Kidney (tissue), 22 donors: Measurements from ENCODE around the gene TMEM229B. TPM values are rescaled to one million over a fixed set of nuclear protein-coding genes. Genes with fewer than 3 reads are reported as not detected.

Experiments
- DNase-seq, 5 donors: peaks; one replicate each; pipeline ENCODE4 v3.0.0-alpha.2; 2013 to 2020
- FAIRE-seq: peaks from 2 replicates; lab custom pipeline; 2012; peaks lifted over from hg19 to GRCh38; lab: Jason Lieb, UNC
- H3K27ac ChIP-seq, 2 donors: one replicate each; pipeline ENCODE4 v1.7.0; 2013; ENCODE audit warnings: low read depth in 2 of 2, low read length in 2 of 2, inconsistent platforms in 1 of 2
- H3K27me3 ChIP-seq: one replicate; pipeline ENCODE4 v1.7.1; 2013; ENCODE audit warnings: low read length, inconsistent platforms; ENCODE audit not compliant: control insufficient read depth, insufficient read depth
- H3K36me3 ChIP-seq, 3 donors: one replicate each; pipeline versions ENCODE4 v1.7.0 to v1.7.1; 2013; ENCODE audit warnings: low read length in 3 of 3, control low read depth in 1 of 3, inconsistent platforms in 1 of 3; ENCODE audit not compliant: insufficient read depth in 3 of 3, control insufficient read depth in 2 of 3
- H3K4me1 ChIP-seq, 3 donors: one replicate each; pipeline versions ENCODE4 v1.7.0 to v1.7.1; 2013; ENCODE audit warnings: low read length in 3 of 3, inconsistent platforms in 1 of 3, low read depth in 1 of 3; ENCODE audit not compliant: control insufficient read depth in 2 of 3, insufficient read depth in 2 of 3
- H3K4me3 ChIP-seq, 3 donors: one replicate each; pipeline versions ENCODE4 v1.7.0 to v1.8.1; 2013; ENCODE audit warnings: low read length in 3 of 3, control low read depth in 1 of 3, inconsistent platforms in 1 of 3
- H3K9ac ChIP-seq, 3 donors: one replicate each; pipeline versions ENCODE4 v1.7.0 to v1.7.1; 2013; ENCODE audit warnings: low read length in 3 of 3, control low read depth in 1 of 3, inconsistent platforms in 1 of 3
- H3K9me3 ChIP-seq, 3 donors: one replicate each; pipeline versions ENCODE4 v1.7.0 to v1.7.1; 2013; ENCODE audit warnings: low read length in 3 of 3, control low read depth in 1 of 3, inconsistent platforms in 1 of 3; ENCODE audit not compliant: control insufficient read depth in 2 of 3, insufficient read depth in 1 of 3
- intact Hi-C: fragments of 100-400 bp; cut with DNase I; formaldehyde crosslinking; loops from one replicate; pipeline ENCODE4 v1.11.1; 2022
- long read RNA-seq, 10 donors: library from polyadenylated mRNA in 1 of 10; unstranded in 1 of 10; transcript quantifications; one replicate each; pipeline ENCODE4 v2.0.0 and lab custom pipeline, GENCODE V29; 2021 to 2026
- polyA plus RNA-seq: library from polyadenylated mRNA; stranded (reverse); fragments of 350-450 nt; fragmentation: Illumina TruSeq; extraction: RNeasy Lipid Tissue Mini Kit (QIAGEN cat#74804); gene quantifications from one replicate; pipeline ENCODE4 v1.2.3, GENCODE V29; 2014; ENCODE audit warnings: low read depth, low replicate concordance; ENCODE audit not compliant: insufficient read depth
- total RNA-seq: library from RNA; stranded (reverse); fragmentation: NEBNext Ultra II Directional; extraction: Animal tissue kit (Norgen Biotek cat#: 25700); gene quantifications from one replicate; pipeline ENCODE4 v1.2.1, GENCODE V29; 2021
- TF ChIP-seq, protein P1 (sequence below): IDR thresholded peaks from 3 replicates; pipeline ENCODE4 v1.5.1; 2012; ENCODE audit warnings: mild to moderate bottlenecking, moderate library complexity, borderline replicate concordance; ENCODE audit not compliant: insufficient read depth; ENCODE audit errors: extremely low read depth
- donor health status: control.
- donor health status: control.
- donor health status: control.
- donor health status: control.
- donor health status: control.
- donor health status: DM: yes; HTN: yes; CAD: no.
- donor health status: Normal renal cell carcinoma (clear cell type).

The TMEM229B gene
- 7.8 TPM for total RNA-seq
- polyA plus RNA-seq = 3.1 TPM
- long read RNA-seq, donor 1, full-length matches to known transcripts = 1 of 1 reads
- long read RNA-seq, donor 1, partial matches to known transcripts = 0 of 1 reads
- long read RNA-seq, donor 1, other reads (novel, unspliced or antisense) = 0 of 1 reads
- long read RNA-seq, donor 2 = 0 reads
- long read RNA-seq, donor 3 = 0 reads
- long read RNA-seq, donor 4 = 0 reads
- long read RNA-seq, donor 5 = 0 reads
- long read RNA-seq, donor 6 = 0 reads
- long read RNA-seq, donor 7, full-length matches to known transcripts = 2 of 4 reads
- long read RNA-seq, donor 7, partial matches to known transcripts = 0 of 4 reads
- long read RNA-seq, donor 7, other reads (novel, unspliced or antisense) = 2 of 4 reads
- long read RNA-seq, donor 8 = 0 reads
- long read RNA-seq, donor 9, full-length matches to known transcripts = 1 of 1 reads
- long read RNA-seq, donor 9, partial matches to known transcripts = 0 of 1 reads
- long read RNA-seq, donor 9, other reads (novel, unspliced or antisense) = 0 of 1 reads
- long read RNA-seq, donor 10, full-length matches to known transcripts = 1 of 1 reads
- long read RNA-seq, donor 10, partial matches to known transcripts = 0 of 1 reads
- long read RNA-seq, donor 10, other reads (novel, unspliced or antisense) = 0 of 1 reads

DNA sequence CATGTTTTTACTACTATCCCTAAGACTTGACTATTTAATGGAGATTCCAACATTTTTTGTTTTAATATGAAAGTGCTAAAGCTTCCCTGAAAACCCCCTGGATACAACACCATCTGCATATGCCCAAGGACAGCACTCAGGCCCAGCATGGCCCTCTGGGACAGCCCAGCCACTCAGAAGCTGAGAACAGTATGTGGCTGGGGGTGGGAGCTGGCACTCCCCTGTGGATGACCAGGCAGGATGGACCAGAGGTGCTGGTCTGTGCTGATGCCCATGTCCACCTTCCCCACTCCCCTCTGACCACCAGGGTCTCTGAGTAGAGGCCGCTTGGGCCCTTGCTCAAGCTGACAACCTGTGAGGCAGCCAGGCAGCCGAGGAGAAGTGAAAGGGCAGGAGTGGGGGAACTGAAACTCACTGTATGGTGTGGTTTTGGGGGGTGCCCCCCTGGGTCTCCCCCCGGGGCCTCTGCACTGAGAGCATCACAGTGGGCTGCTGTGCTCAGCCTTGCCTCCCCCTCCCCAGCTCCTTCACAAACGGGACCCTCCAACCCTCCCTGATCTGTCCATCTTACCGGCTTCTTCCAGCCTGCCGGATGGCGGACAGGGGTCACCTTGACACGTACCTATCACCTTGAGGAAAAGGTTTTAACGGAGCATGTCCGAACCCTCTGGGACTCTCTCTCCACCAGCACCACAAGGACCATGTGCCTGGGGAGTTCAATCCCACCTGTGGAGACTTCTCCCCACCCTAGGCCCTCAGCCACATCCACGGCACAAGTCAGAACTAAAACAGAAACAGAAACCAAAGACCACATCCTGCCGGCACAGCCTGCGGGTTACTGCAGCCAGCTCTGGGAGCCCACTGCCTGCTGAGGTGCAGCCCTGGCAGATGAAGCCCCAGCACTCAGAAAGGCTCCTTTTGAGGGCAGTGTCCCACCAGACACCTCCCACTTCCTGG lies at the start of gene TMEM229B:
TMEM229B (minus strand) TSS at position 785 of the 957 bp plus-strand sequence. CDS start 14,798 bp downstream, outside the sequence.
- Histone ChIP-seq H3K36me3 (no peaks in the 10 kb centered on the region), H3K9me3 (no peaks in the 10 kb centered on the region), H3K27ac (peak within 1 kb of the TSS; percentile 51 to 56), H3K4me3 (peak within 1 kb of the TSS in 2 of 3 donors; percentile 56 to 63), H3K27me3 (no peaks in the 10 kb centered on the region), H3K9ac (peak within 1 kb of the TSS in 1 of 3 donors; percentile 65), H3K4me1 (peaks cover 0 to 7% (median 0%) of the 10 kb centered on the region in 3 donors)
- TF ChIP-seq, protein P1, sequence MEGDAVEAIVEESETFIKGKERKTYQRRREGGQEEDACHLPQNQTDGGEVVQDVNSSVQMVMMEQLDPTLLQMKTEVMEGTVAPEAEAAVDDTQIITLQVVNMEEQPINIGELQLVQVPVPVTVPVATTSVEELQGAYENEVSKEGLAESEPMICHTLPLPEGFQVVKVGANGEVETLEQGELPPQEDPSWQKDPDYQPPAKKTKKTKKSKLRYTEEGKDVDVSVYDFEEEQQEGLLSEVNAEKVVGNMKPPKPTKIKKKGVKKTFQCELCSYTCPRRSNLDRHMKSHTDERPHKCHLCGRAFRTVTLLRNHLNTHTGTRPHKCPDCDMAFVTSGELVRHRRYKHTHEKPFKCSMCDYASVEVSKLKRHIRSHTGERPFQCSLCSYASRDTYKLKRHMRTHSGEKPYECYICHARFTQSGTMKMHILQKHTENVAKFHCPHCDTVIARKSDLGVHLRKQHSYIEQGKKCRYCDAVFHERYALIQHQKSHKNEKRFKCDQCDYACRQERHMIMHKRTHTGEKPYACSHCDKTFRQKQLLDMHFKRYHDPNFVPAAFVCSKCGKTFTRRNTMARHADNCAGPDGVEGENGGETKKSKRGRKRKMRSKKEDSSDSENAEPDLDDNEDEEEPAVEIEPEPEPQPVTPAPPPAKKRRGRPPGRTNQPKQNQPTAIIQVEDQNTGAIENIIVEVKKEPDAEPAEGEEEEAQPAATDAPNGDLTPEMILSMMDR = no peak
- DNase-seq (peak in 1 of 5 donors; percentile 82), FAIRE-seq (no peak)
- intact Hi-C loops = no loop called here

DNA sequence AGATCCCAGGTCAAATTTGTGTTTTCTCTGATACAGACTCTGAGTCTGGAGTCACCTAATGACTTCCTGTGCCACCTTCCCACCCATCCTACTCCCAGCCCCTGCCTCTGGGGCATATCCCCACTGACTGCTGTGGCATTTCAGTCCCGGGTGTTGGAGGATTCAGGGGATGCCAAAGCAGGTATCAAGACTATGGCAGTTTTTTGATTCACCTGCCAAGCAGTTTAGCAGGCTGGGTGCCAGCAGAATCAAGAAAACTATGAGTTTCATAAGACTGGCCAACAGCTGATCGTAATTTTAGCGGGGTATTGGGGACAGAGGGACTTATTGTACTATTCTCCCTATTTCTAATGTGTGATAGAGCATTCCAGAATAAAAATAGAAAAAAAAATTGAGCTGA lies 49.2 kb upstream of the TMEM229B start:
- no peaks in the 10 kb centered on the region for H3K27me3 ChIP-seq
- intact Hi-C loops = no loop called here
- DNase-seq = no peak
- H3K27ac ChIP-seq = no peak overlapping the region
- no peak overlapping the region for H3K9ac ChIP-seq
- TF ChIP-seq, protein P1 = no peak
- no peaks in the 10 kb centered on the region for H3K9me3 ChIP-seq
- H3K4me3 ChIP-seq = no peak overlapping the region
- no peaks in the 10 kb centered on the region for H3K36me3 ChIP-seq
- H3K4me1 ChIP-seq = no peaks in the 10 kb centered on the region
- no peak for FAIRE-seq

DNA sequence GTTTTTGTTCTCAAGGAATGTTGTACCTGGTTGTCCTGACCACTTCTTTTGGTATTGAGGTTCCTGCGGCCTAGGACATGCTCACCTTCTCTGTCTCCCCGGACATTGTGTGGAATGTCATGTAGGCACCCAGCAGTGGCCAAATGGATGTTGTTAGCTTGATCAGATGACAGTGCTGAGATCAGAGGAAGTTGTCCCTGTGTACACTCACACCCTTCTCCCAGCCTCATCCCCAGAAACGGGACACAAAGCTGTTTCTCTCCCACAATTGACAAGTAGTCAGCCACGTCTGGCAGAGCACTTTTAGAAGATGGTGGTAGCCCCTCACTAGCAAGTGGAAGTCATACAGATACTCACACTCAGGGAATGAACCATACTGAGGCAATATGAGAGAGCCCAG lies 47.6 kb upstream of the TMEM229B start:
- Histone ChIP-seq H3K4me3 (no peak overlapping the region), H3K27ac (no peak overlapping the region), H3K36me3 (no peaks in the 10 kb centered on the region), H3K27me3 (no peaks in the 10 kb centered on the region), H3K4me1 (peaks cover 0 to 2% (median 0%) of the 10 kb centered on the region in 3 donors), H3K9ac (no peak overlapping the region), H3K9me3 (no peaks in the 10 kb centered on the region)
- TF ChIP-seq, protein P1 = no peak
- DNase-seq (no peak), FAIRE-seq (no peak)
- intact Hi-C loops = no loop called here
